Measurements from ENCODE around the gene TMEM141. TPM values are rescaled to one million over a fixed set of nuclear protein-coding genes. Genes with fewer than 3 reads are reported as not detected.

Gene TMEM141
- total and polyA plus RNA-seq, 2 of the 8 experiments (the other 6 are each of a cell fraction or from before 2014, with no cell fraction given), result 51.1 to 137 TPM

GRCh38 chr9:136741883-136742571 lies 49.1 kb upstream of the TMEM141 start:
- H3K4me1 ChIP-seq (replicated peaks in 1 of 4; ENCODE audit: control insufficient read depth in 3 of 4, insufficient read depth in 4 of 4, low read length in 3 of 4), result peaks cover 0 to 20% (median 8%) of the 10 kb centered on the region in 4 experiments; a peak in 6 of 7 replicates
- H3K56ac ChIP-seq (replicated peaks; ENCODE audit: insufficient read length, low read depth, low read length), result no peak overlapping the region
- H3K18ac ChIP-seq (ENCODE audit: extremely low read depth, low read length), result no peak overlapping the region; the same call in none of the 2 replicates
- H3K36me3 ChIP-seq (ENCODE audit: control insufficient read depth in 2 of 4, insufficient read depth in 4 of 4, low read length in 3 of 4), result no peaks in the 10 kb centered on the region
- H3K23ac ChIP-seq (ENCODE audit: insufficient read length), result no peak overlapping the region
- H2BK20ac ChIP-seq (ENCODE audit: low read length), result no peak overlapping the region
- no peak overlapping the region for H2BK120ac ChIP-seq (replicated peaks; ENCODE audit: low read depth, low read length)
- peak overlapping the region; percentile 23 for H3K4ac ChIP-seq (replicated peaks; ENCODE audit: insufficient read length, low read depth, low read length)
- H3K79me2 ChIP-seq (ENCODE audit: control insufficient read depth in 1 of 2, insufficient read depth in 2 of 2, low read length in 2 of 2), result no peaks in the 10 kb centered on the region
- H4K8ac ChIP-seq (ENCODE audit: extremely low read depth, insufficient read depth, low read length), result no peak overlapping the region
- no peaks in the 10 kb centered on the region for H4K20me1 ChIP-seq (replicated peaks in 1 of 2; ENCODE audit: control insufficient read depth in 1 of 2, insufficient read depth in 2 of 2, low read length in 2 of 2)
- H3K4me2 ChIP-seq (ENCODE audit: insufficient read depth in 1 of 2, low read depth in 2 of 2, low read length in 2 of 2), result peak overlapping the region; percentile 23 to 57; a peak in 1 of 4 replicates
- H3K23me2 ChIP-seq (ENCODE audit: low read depth, low read length), result no peaks in the 10 kb centered on the region; the same call in 1 of the 2 replicates
- H3K27ac ChIP-seq (ENCODE audit: low read depth, low read length), result no peak overlapping the region
- H2BK5ac ChIP-seq (ENCODE audit: low read depth, low read length), result no peak overlapping the region
- no peak for FAIRE-seq
- H2AK5ac ChIP-seq (ENCODE audit: low read depth, low read length), result no peak overlapping the region
- H2AFZ ChIP-seq (ENCODE audit: low read length), result no peak overlapping the region
- peak overlapping the region in 1 of 4 experiments; percentile 47; a peak in 1 of 8 replicates for H3K4me3 ChIP-seq (ENCODE audit: extremely low read depth in 1 of 4, insufficient read depth in 2 of 4, low read depth in 3 of 4, low read length in 4 of 4)
- POLR2A ChIA-PET (ENCODE audit: partially characterized antibody), result interaction anchor here (1.3 to 11.7 kb wide), 4 partner anchors 8 to 22 kb away, joined by 4 to 137 read pairs (median 11); partner anchors contain the start of gene LCN8
- H3K9ac ChIP-seq (replicated peaks in 1 of 4; ENCODE audit: extremely low read depth in 1 of 4, low read depth in 3 of 4, low read length in 3 of 4), result no peak overlapping the region
- CTCF ChIA-PET (ENCODE audit: partially characterized antibody), result interaction anchor here (0.6 to 4.8 kb wide), 7 partner anchors 9 to 324 kb away, joined by 3 to 36 read pairs (median 4); partner anchors contain the start of gene LCN8
- no peak overlapping the region for H4K91ac ChIP-seq (replicated peaks; ENCODE audit: insufficient read length, low read length)
- no peak overlapping the region for H4K5ac ChIP-seq (ENCODE audit: insufficient read length, low read depth, low read length)
- H3K27me3 ChIP-seq (replicated peaks in 1 of 4; ENCODE audit: control insufficient read depth in 3 of 4, extremely low read depth in 1 of 4, insufficient read depth in 3 of 4, low read length in 3 of 4), result peaks cover 0 to 4% (median 0%) of the 10 kb centered on the region in 4 experiments; a peak in 2 of 7 replicates
- DNase-seq (ENCODE audit: low read depth in 1 of 2, low spot score in 2 of 2), result no peak
- 83% methylated on average over 24 of the region's 32 CpGs; no CpG with 5 or more reads in 1 of the 2 experiments for WGBS, 2 experiments (ENCODE audit: extremely low coverage in 1 of 2, insufficient coverage in 1 of 2, insufficient read length in 1 of 2, insufficient replicate concordance in 2 of 2, low coverage in 1 of 2, low lambda C conversion rate in 2 of 2, missing lambda C conversion rate in 1 of 2)
- 0 out of 2 replicates have a peak overlapping the region, but pooled peaks have one; percentile 29 for H2BK15ac ChIP-seq (ENCODE audit: low read length)
- H3K9me3 ChIP-seq (ENCODE audit: insufficient read depth in 2 of 2, low read depth in 1 of 2, low read length in 1 of 2), result no peaks in the 10 kb centered on the region; a peak in 1 of 4 replicates
- no peak overlapping the region for H2BK12ac ChIP-seq (ENCODE audit: low read depth, low read length)
- no peak overlapping the region for H3K14ac ChIP-seq (ENCODE audit: insufficient read length)
- no peaks in the 10 kb centered on the region for H3K79me1 ChIP-seq (ENCODE audit: low read depth, low read length)
- TF ChIP-seq HDAC6 (IDR thresholded peaks at IDR 0.05; ENCODE audit: low read depth, low read length), result no peak
- TF ChIP-seq RNF2 (IDR thresholded peaks at IDR 0.05; ENCODE audit: borderline replicate concordance, low read depth, low read length, missing control alignments, poor library complexity, severe bottlenecking), result no peak
- no peak for TF ChIP-seq E2F6 (IDR thresholded peaks at IDR 0.05)
- TF ChIP-seq TCF12 (IDR thresholded peaks at IDR 0.05; ENCODE audit: low read depth, low read length), result no peak
- TF ChIP-seq ATF3 (IDR thresholded peaks at IDR 0.05; ENCODE audit: insufficient read depth, low read depth, low read length), result no peak
- no peak for TF ChIP-seq USF2 (IDR thresholded peaks at IDR 0.05; ENCODE audit: low read length)
- no peak for TF ChIP-seq MAFK (IDR thresholded peaks at IDR 0.05; ENCODE audit: low read depth, low read length)
- no peak for TF ChIP-seq BRCA1 (IDR thresholded peaks at IDR 0.05; ENCODE audit: low read depth, low read length)
- TF ChIP-seq SRF (IDR thresholded peaks at IDR 0.05; ENCODE audit: low read depth, low read length), result no peak

Data from H1 (cell line).